ENCODE measurements around the gene GSG1. TPM values are rescaled to one million over a fixed set of nuclear protein-coding genes. Genes with fewer than 3 reads are reported as not detected.
A peak's percentile ranks its signal among the peaks of the same experiment; 100 is the strongest.
"Not testable (repeated sequence)": the region's sequence is repeated elsewhere in the genome, so short reads cannot be mapped to it uniquely, and the experiment has no call there.

GSG1 gene
- total RNA-seq, 1 experiment from 2014 or later, result 0.32 TPM

- no peak for DNase-seq (ENCODE audit: low read depth in 1 of 2, low spot score in 2 of 2)
- H3K36me3 ChIP-seq, result peaks cover 5% of the 10 kb centered on the region; the same call in 1 of the 2 replicates
- no peak overlapping the region for H3K27ac ChIP-seq
- H3K9me3 ChIP-seq (replicated peaks), result no peaks in the 10 kb centered on the region
- H3K4me3 ChIP-seq, result no peak overlapping the region
- 0 out of 2 replicates have a peak, but pooled peaks cover 3% of the 10 kb centered on the region for H3K27me3 ChIP-seq (replicated peaks)
- peaks cover 11% of the 10 kb centered on the region; the same call in 1 of the 2 replicates for H3K4me1 ChIP-seq (replicated peaks)
Measured at GRCh38 chr12:13045816-13046215, 57.7 kb downstream of the GSG1 start.

- no peaks in the 10 kb centered on the region for H3K9me3 ChIP-seq (replicated peaks)
- 0 out of 2 replicates have a peak, but pooled peaks cover 3% of the 10 kb centered on the region for H3K27me3 ChIP-seq (replicated peaks)
- DNase-seq (ENCODE audit: low read depth in 1 of 2, low spot score in 2 of 2), result peak in 1 of 2 experiments; percentile 13
- peaks cover 5% of the 10 kb centered on the region; the same call in 1 of the 2 replicates for H3K36me3 ChIP-seq
- peaks cover 11% of the 10 kb centered on the region; the same call in 1 of the 2 replicates for H3K4me1 ChIP-seq (replicated peaks)
- H3K27ac ChIP-seq, result no peak overlapping the region
- peak overlapping the region; percentile 97 for H3K4me3 ChIP-seq
Measured at GRCh38 chr12:13044906-13045299, 58.6 kb downstream of the GSG1 start.

DNA sequence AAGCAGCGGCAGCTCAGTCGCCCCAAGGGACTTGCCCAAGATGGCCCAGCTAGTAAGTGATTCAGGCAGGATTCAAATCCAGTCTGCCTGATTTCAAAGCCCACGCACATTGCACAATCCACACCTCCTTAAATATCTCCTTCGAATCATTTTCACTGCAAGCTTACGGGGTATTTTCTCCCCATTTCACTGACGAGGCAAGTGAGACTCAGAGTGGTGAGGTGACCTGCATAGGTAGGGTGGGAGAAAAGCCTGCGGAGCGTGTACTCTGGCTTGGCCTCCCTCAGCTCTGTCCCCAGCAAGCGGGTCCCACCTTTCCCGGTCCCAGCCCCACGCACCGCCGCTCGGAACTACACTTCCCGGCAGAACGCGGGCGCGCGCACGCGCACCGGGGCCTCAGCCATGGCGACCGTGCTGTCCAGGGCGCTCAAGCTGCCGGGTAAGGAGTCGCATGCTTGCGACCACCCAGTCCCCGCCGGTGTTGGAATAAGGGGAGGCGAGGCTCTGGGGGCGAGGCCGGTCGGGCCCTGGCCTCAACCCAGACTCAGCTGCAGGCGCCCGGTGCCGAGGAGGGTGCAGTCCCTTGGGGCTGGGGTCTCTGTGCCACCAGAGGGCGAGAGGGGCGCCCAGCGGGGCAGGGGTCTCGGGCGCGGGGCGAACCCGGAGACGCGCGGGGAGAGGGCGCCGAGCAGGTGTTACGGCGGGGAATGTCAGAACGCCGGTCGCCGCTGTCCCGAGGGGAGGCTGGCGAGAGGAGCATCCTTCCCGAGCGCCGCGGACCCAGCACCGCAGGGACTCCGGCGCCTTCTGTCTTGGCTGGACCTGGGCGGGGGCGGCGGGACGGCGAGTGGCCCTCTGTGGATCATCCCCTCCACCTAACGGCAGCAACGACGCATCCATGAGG is 59.2 kb downstream of the GSG1 start, which contains the start of gene FAM234B:
TSS of gene FAM234B (plus strand) at position 380 of the 904 bp plus-strand sequence. CDS start at position 403, 23 bp downstream.
- H3K27me3 ChIP-seq (replicated peaks), result 0 out of 2 replicates have a peak, but pooled peaks cover 3% of the 10 kb centered on the region
- no peak within 1 kb of the TSS for H3K27ac ChIP-seq
- peaks cover 11% of the 10 kb centered on the region; the same call in 1 of the 2 replicates for H3K4me1 ChIP-seq (replicated peaks)
- DNase-seq (ENCODE audit: low read depth in 1 of 2, low spot score in 2 of 2), result peak; percentile 39 to 74
- H3K36me3 ChIP-seq, result peaks cover 5% of the 10 kb centered on the region; the same call in 1 of the 2 replicates
- no peaks in the 10 kb centered on the region for H3K9me3 ChIP-seq (replicated peaks)
- peak within 1 kb of the TSS; percentile 97 for H3K4me3 ChIP-seq

DNA sequence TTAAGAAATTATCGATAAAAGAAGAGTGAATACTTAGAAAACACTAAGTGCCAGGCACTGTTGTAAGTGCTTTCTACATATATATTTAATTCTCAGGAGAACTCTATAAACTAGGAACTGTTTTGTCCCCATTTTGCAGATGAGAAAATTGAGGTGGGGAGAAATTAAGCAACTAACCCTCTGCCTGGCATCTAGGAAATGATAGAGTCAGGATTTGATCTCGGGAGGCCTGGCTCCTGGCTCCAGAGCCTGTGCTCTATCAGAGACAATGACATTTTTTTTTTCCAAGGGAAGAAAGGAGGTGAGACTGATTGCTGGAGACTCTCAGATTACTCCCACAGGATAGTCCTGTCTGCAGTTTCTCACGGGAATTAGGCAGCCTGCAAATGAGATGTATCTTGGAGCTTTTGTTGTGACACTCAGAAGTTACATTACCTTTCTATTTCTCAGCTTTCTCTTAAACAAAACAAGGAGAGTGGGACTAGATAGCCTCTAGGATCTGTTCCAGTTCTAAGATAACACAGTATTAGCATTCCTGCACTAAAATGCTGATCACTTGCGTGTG is 60.7 kb downstream of the GSG1 start:
- Histone ChIP-seq H3K4me1 (replicated peaks) (peaks cover 11% of the 10 kb centered on the region; the same call in 1 of the 2 replicates), H3K9me3 (replicated peaks) (no peaks in the 10 kb centered on the region), H3K27ac (no peak overlapping the region), H3K27me3 (replicated peaks) (0 out of 2 replicates have a peak, but pooled peaks cover 3% of the 10 kb centered on the region), H3K4me3 (no peak overlapping the region), H3K36me3 (peaks cover 5% of the 10 kb centered on the region; the same call in 1 of the 2 replicates)
- DNase-seq (ENCODE audit: low read depth in 1 of 2, low spot score in 2 of 2), result no peak

DNA sequence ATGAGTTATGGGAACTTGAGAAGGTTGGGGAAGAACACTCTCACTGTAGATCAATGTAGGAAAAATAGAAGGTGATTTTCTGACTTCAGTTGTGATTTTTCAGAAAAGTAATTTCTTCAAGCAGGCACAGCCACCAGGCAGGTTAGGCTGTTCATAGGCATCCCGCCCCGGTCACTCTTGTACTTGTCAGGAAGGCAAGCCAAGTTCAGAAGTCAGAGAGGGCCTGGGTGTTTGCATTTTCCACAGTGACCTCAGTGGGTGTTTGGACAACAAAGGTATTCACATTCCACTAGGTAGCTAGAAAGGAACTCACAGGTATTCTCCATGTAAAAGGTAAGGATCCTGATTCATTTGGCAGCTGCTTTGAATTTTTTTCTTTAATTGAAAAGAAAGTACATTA is 62.2 kb downstream of the GSG1 start:
- Histone ChIP-seq H3K4me3 (no peak overlapping the region), H3K9me3 (replicated peaks) (no peaks in the 10 kb centered on the region), H3K27me3 (replicated peaks) (0 out of 2 replicates have a peak, but pooled peaks cover 3% of the 10 kb centered on the region), H3K4me1 (replicated peaks) (peaks cover 11% of the 10 kb centered on the region; the same call in 1 of the 2 replicates), H3K27ac (no peak overlapping the region), H3K36me3 (peaks cover 5% of the 10 kb centered on the region; the same call in 1 of the 2 replicates)
- no peak for DNase-seq (ENCODE audit: low read depth in 1 of 2, low spot score in 2 of 2)

DNA sequence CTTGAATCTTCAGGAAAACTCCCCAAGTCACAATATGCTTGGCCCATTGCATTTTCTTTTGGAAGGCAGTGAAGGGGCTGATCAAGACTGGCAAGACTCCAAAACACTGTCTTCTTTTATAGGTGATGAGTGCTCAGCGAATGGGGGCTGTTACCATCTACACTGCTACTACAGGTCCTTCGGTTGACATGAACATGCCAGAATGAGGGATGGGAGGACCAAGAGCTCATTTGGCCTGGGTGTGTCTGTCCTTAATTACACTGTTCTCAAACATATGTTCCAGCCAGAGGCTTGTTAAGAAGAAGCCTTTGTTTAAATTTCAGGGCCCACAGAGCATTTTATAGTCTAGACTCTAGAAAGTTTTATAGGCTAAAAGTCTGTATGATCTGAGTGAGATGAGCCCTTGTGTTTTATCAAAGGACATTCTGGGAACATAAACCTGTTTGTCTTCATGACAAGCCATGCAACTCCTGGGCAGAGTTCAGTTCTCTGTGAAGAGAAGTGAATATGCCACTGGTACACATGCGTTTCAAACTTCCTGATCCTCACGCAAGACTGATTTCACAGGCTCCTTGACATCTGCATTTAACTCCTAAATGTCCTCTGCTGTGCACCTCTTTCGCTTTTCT is 64.0 kb downstream of the GSG1 start:
- no peak overlapping the region for H3K4me3 ChIP-seq
- H3K27me3 ChIP-seq (replicated peaks), result 0 out of 2 replicates have a peak, but pooled peaks cover 3% of the 10 kb centered on the region
- H3K27ac ChIP-seq, result no peak overlapping the region
- peaks cover 6% of the 10 kb centered on the region; the same call in 1 of the 2 replicates for H3K4me1 ChIP-seq (replicated peaks)
- peaks cover 3% of the 10 kb centered on the region; the same call in 1 of the 2 replicates for H3K36me3 ChIP-seq
- DNase-seq (ENCODE audit: low read depth in 1 of 2, low spot score in 2 of 2), result no peak
- H3K9me3 ChIP-seq (replicated peaks), result no peaks in the 10 kb centered on the region

DNA sequence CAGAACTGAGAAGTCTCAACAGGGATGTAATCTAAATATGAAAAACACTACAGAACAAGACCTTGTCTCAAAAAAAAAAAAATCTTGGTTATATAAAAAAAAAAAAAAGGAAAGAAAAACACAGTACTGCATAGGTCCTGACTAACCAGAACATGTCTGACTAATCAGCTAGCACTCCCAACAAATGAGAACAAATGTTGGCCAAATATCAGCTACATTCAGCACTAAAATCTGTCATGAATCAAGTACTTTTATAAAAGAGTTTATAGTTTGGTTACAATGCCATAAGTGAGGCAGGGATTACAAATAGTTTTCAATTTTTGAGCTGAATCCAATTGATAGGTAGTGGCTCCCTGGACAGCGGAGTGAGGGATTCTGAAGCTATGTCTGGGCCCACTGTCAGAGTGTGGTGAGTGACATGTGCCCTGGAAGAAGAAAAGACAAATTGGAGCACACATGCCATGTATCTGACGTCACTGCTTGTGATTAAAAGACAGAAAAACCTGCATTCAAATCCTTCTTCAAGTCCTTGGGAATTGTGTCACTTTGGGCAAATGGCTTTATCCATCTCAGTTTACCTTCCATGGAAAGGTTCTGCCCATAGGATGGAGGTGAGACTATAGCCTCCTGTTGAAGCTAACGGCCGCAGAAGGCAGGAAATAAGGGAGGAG is 64.8 kb downstream of the GSG1 start:
- no peak overlapping the region for H3K27ac ChIP-seq
- no peaks in the 10 kb centered on the region for H3K9me3 ChIP-seq (replicated peaks)
- 0 out of 2 replicates have a peak, but pooled peaks cover 2% of the 10 kb centered on the region for H3K27me3 ChIP-seq (replicated peaks)
- H3K4me1 ChIP-seq (replicated peaks), result 0 out of 2 replicates have a peak, but pooled peaks cover 1% of the 10 kb centered on the region
- DNase-seq (ENCODE audit: low read depth in 1 of 2, low spot score in 2 of 2), result no peak
- no peak overlapping the region for H3K4me3 ChIP-seq
- H3K36me3 ChIP-seq, result no peaks in the 10 kb centered on the region

GRCh38 chr12:13036881-13037280 is 66.6 kb downstream of the GSG1 start:
- no peak for DNase-seq (ENCODE audit: low read depth in 1 of 2, low spot score in 2 of 2)
- no peak overlapping the region for H3K4me3 ChIP-seq
- peaks cover 8% of the 10 kb centered on the region for H3K4me1 ChIP-seq (replicated peaks)
- H3K9me3 ChIP-seq (replicated peaks), result no peaks in the 10 kb centered on the region
- H3K27ac ChIP-seq, result no peak overlapping the region
- no peaks in the 10 kb centered on the region for H3K27me3 ChIP-seq (replicated peaks)
- no peaks in the 10 kb centered on the region for H3K36me3 ChIP-seq

- H3K4me3 ChIP-seq; H3K9me3 ChIP-seq (replicated peaks); H3K36me3 ChIP-seq; DNase-seq (ENCODE audit: low read depth in 1 of 2, low spot score in 2 of 2); H3K27me3 ChIP-seq (replicated peaks); H3K27ac ChIP-seq: not testable (repeated sequence)
- peaks cover 11% of the 10 kb centered on the region for H3K4me1 ChIP-seq (replicated peaks)
Measured at GRCh38 chr12:13035335-13035734, 68.1 kb downstream of the GSG1 start.

Other genes with a start within 250 kb of the GSG1 start
- gene GPRC5A, start 212.1 kb downstream of the GSG1 start, total RNA-seq (2014; rRNA removed; shearing (Covaris generic)), result 1.6 and 2.8 TPM in 2 replicates
- not detected in 2 replicates for gene GPRC5D, start 151.5 kb downstream of the GSG1 start, total RNA-seq (2014; rRNA removed; shearing (Covaris generic))
- gene HEBP1, start 103.4 kb downstream of the GSG1 start, total RNA-seq (2014; rRNA removed; shearing (Covaris generic)), result 3.2 and 6.6 TPM in 2 replicates
- gene FAM234B, start 59.3 kb downstream of the GSG1 start, total RNA-seq (2014; rRNA removed; shearing (Covaris generic)), result 3.5 and 6.8 TPM in 2 replicates
- gene EMP1, start 93.1 kb upstream of the GSG1 start, total RNA-seq (2014; rRNA removed; shearing (Covaris generic)), result 45.2 and 159 TPM in 2 replicates